ENCODE data around the gene SYT12. TPM values are rescaled to one million over a fixed set of nuclear protein-coding genes. Genes with fewer than 3 reads are reported as not detected.

The SYT12 gene
- total RNA-seq, 1 experiment from 2014 or later: 3.1 TPM

- no peaks in the 10 kb centered on the region for H3K4me1 ChIP-seq (ENCODE audit: insufficient read depth, low read length, poor library complexity, severe bottlenecking)
- no TSS peak for BruUV-seq (replicated peaks)
- CTCF ChIA-PET: no interaction called here
- no peaks in the 10 kb centered on the region for H3K9me3 ChIP-seq (ENCODE audit: low read depth, low read length, poor library complexity, severe bottlenecking)
- no peak for TF ChIP-seq EZH2 (IDR thresholded peaks at IDR 0.05; ENCODE audit: borderline replicate concordance, low read depth, low read length, poor library complexity, severe bottlenecking)
- POLR2A ChIA-PET (ENCODE audit: low non-redundant PET): no interaction called here
- H3K27ac ChIP-seq (ENCODE audit: low read depth, low read length, poor library complexity, severe bottlenecking): no peak overlapping the region
- intact Hi-C loops (cut with micrococcal nuclease; ENCODE audit: unreplicated experiment): no loop called here
- H3K4me3 ChIP-seq (ENCODE audit: low read depth, low read length, poor library complexity, severe bottlenecking): no peak overlapping the region
- H3K36me3 ChIP-seq (ENCODE audit: insufficient read depth, low read length, poor library complexity, severe bottlenecking): no peaks in the 10 kb centered on the region
- DNase-seq (ENCODE audit: low spot score): no peak
- H3K27me3 ChIP-seq (replicated peaks; ENCODE audit: insufficient read depth, low read depth, low read length, poor library complexity): no peaks in the 10 kb centered on the region
These were observed 67.8 kb downstream of the SYT12 start for GRCh38 chr11:67090717-67091116.

- no peak overlapping the region for H3K4me3 ChIP-seq (ENCODE audit: low read depth, low read length, poor library complexity, severe bottlenecking)
- TF ChIP-seq CTCF (conservative IDR thresholded peaks at IDR 0.05; ENCODE audit: low read depth, low read length): no peak; the same call in 1 of the 2 replicates
- no peak for TF ChIP-seq EZH2 (IDR thresholded peaks at IDR 0.05; ENCODE audit: borderline replicate concordance, low read depth, low read length, poor library complexity, severe bottlenecking)
- DNase-seq (ENCODE audit: low spot score): no peak
- H3K9me3 ChIP-seq (ENCODE audit: low read depth, low read length, poor library complexity, severe bottlenecking): no peaks in the 10 kb centered on the region
- intact Hi-C loops (cut with micrococcal nuclease; ENCODE audit: unreplicated experiment): no loop called here
- no peaks in the 10 kb centered on the region for H3K36me3 ChIP-seq (ENCODE audit: insufficient read depth, low read length, poor library complexity, severe bottlenecking)
- ChIA-PET POLR2A (ENCODE audit: low non-redundant PET) (no interaction called here), CTCF (no interaction called here)
- H3K27ac ChIP-seq (ENCODE audit: low read depth, low read length, poor library complexity, severe bottlenecking): no peak overlapping the region
- no peaks in the 10 kb centered on the region for H3K4me1 ChIP-seq (ENCODE audit: insufficient read depth, low read length, poor library complexity, severe bottlenecking)
- H3K27me3 ChIP-seq (replicated peaks; ENCODE audit: insufficient read depth, low read depth, low read length, poor library complexity): no peaks in the 10 kb centered on the region
- BruUV-seq (replicated peaks): no TSS peak
These were observed 72.2 kb downstream of the SYT12 start for GRCh38 chr11:67095214-67095507.

GRCh38 chr11:67098799-67099429 is 76.0 kb downstream of the SYT12 start:
- DNase-seq (ENCODE audit: low spot score): no peak
- POLR2A ChIA-PET (ENCODE audit: low non-redundant PET): no interaction called here
- H3K36me3 ChIP-seq (ENCODE audit: insufficient read depth, low read length, poor library complexity, severe bottlenecking): no peaks in the 10 kb centered on the region
- no peaks in the 10 kb centered on the region for H3K4me1 ChIP-seq (ENCODE audit: insufficient read depth, low read length, poor library complexity, severe bottlenecking)
- TF ChIP-seq EZH2 (IDR thresholded peaks at IDR 0.05; ENCODE audit: borderline replicate concordance, low read depth, low read length, poor library complexity, severe bottlenecking): no peak
- TF ChIP-seq CTCF (conservative IDR thresholded peaks at IDR 0.05; ENCODE audit: low read depth, low read length): no peak
- BruUV-seq (replicated peaks): no TSS peak
- H3K4me3 ChIP-seq (ENCODE audit: low read depth, low read length, poor library complexity, severe bottlenecking): no peak overlapping the region
- H3K27ac ChIP-seq (ENCODE audit: low read depth, low read length, poor library complexity, severe bottlenecking): no peak overlapping the region
- no peaks in the 10 kb centered on the region for H3K27me3 ChIP-seq (replicated peaks; ENCODE audit: insufficient read depth, low read depth, low read length, poor library complexity)
- intact Hi-C loops (cut with micrococcal nuclease; ENCODE audit: unreplicated experiment): no loop called here
- no peaks in the 10 kb centered on the region for H3K9me3 ChIP-seq (ENCODE audit: low read depth, low read length, poor library complexity, severe bottlenecking)
- CTCF ChIA-PET: interaction anchor here (0.5 kb wide), 1 partner anchor 46 kb away, joined by 7 read pairs; no protein-coding TSS in a partner anchor

GRCh38 chr11:67099831-67100324 is 76.9 kb downstream of the SYT12 start:
- H3K36me3 ChIP-seq (ENCODE audit: insufficient read depth, low read length, poor library complexity, severe bottlenecking): no peaks in the 10 kb centered on the region
- BruUV-seq (replicated peaks): no TSS peak
- no peaks in the 10 kb centered on the region for H3K27me3 ChIP-seq (replicated peaks; ENCODE audit: insufficient read depth, low read depth, low read length, poor library complexity)
- H3K4me3 ChIP-seq (ENCODE audit: low read depth, low read length, poor library complexity, severe bottlenecking): no peak overlapping the region
- no peaks in the 10 kb centered on the region for H3K9me3 ChIP-seq (ENCODE audit: low read depth, low read length, poor library complexity, severe bottlenecking)
- H3K27ac ChIP-seq (ENCODE audit: low read depth, low read length, poor library complexity, severe bottlenecking): no peak overlapping the region
- no peaks in the 10 kb centered on the region for H3K4me1 ChIP-seq (ENCODE audit: insufficient read depth, low read length, poor library complexity, severe bottlenecking)
- intact Hi-C loops (cut with micrococcal nuclease; ENCODE audit: unreplicated experiment): no loop called here
- no peak for TF ChIP-seq EZH2 (IDR thresholded peaks at IDR 0.05; ENCODE audit: borderline replicate concordance, low read depth, low read length, poor library complexity, severe bottlenecking)
- TF ChIP-seq CTCF (conservative IDR thresholded peaks at IDR 0.05; ENCODE audit: low read depth, low read length): no peak
- no peak for DNase-seq (ENCODE audit: low spot score)
- CTCF ChIA-PET: interaction anchor here (0.5 kb wide), 1 partner anchor 47 kb away, joined by 7 read pairs; no protein-coding TSS in a partner anchor
- POLR2A ChIA-PET (ENCODE audit: low non-redundant PET): no interaction called here
